HG03108 (cell line): Measurements from ENCODE around the gene USP3.
"Not testable (repeated sequence)": the region's sequence is repeated elsewhere in the genome, so short reads cannot be mapped to it uniquely, and the experiment has no call there.

Source experiments
- ATAC-seq: cut with Tn5 transposase; IDR thresholded peaks from one replicate; pipeline ENCODE4 v1.9.1; 2021; ENCODE audit warnings: moderate library complexity; ENCODE audit not compliant: unreplicated experiment

Gene USP3

GRCh38 chr15:63509955-63510940 lies 5.9 kb downstream of the USP3 start:
- no peak for ATAC-seq

- no peak for ATAC-seq
Observed at GRCh38 chr15:63512148-63512547, 7.8 kb downstream of the USP3 start.

- ATAC-seq: no peak
Observed at GRCh38 chr15:63513271-63513670, 8.9 kb downstream of the USP3 start.

GRCh38 chr15:63513728-63514127 lies 9.3 kb downstream of the USP3 start:
- no peak for ATAC-seq

- no peak for ATAC-seq
Observed at GRCh38 chr15:63514531-63514943, 10.1 kb downstream of the USP3 start.

- no peak for ATAC-seq
Observed at GRCh38 chr15:63517202-63517601, 12.8 kb downstream of the USP3 start.

GRCh38 chr15:63517628-63518027 lies 13.2 kb downstream of the USP3 start:
- no peak for ATAC-seq

GRCh38 chr15:63519041-63519440 lies 14.6 kb downstream of the USP3 start:
- ATAC-seq: no peak

GRCh38 chr15:63519548-63520178 lies 15.3 kb downstream of the USP3 start:
- ATAC-seq: no peak

GRCh38 chr15:63520462-63520861 lies 16.1 kb downstream of the USP3 start:
- ATAC-seq: not testable (repeated sequence)

- no peak for ATAC-seq
Observed at GRCh38 chr15:63522225-63522578, 17.8 kb downstream of the USP3 start.

GRCh38 chr15:63523306-63523990 lies 19.1 kb downstream of the USP3 start:
- no peak for ATAC-seq

GRCh38 chr15:63524316-63525015 lies 20.1 kb downstream of the USP3 start:
- no peak for ATAC-seq

- no peak for ATAC-seq
Observed at GRCh38 chr15:63526401-63526800, 22.0 kb downstream of the USP3 start.

GRCh38 chr15:63528138-63528659 lies 23.8 kb downstream of the USP3 start:
- ATAC-seq: no peak

GRCh38 chr15:63530235-63530634 lies 25.8 kb downstream of the USP3 start:
- ATAC-seq: no peak

GRCh38 chr15:63530752-63531299 lies 26.4 kb downstream of the USP3 start:
- peak; percentile 48 for ATAC-seq

- no peak for ATAC-seq
Observed at GRCh38 chr15:63531586-63531985, 27.2 kb downstream of the USP3 start.

- ATAC-seq: no peak
Observed at GRCh38 chr15:63532307-63532744, 27.9 kb downstream of the USP3 start.

GRCh38 chr15:63534888-63535287 lies 30.5 kb downstream of the USP3 start:
- ATAC-seq: not testable (repeated sequence)
